ENCODE results near the gene NBEAL2. TPM values are rescaled to one million over a fixed set of nuclear protein-coding genes. Genes with fewer than 3 reads are reported as not detected.

NBEAL2 gene
- total RNA-seq, 2 donors from 2014 or later, result 25.8 to 53.5 TPM

GRCh38 chr3:46994801-46995731 lies 15.6 kb downstream of the NBEAL2 start:
- intact Hi-C loops (cut with DNase I), result loop anchor here (5.0 to 10.0 kb wide), 2 partner anchors 73 to 290 kb away; partner anchors contain the start of gene TMIE
- no peaks in the 10 kb centered on the region for H3K36me3 ChIP-seq

GRCh38 chr3:46995901-46996562 lies 16.6 kb downstream of the NBEAL2 start:
- no peaks in the 10 kb centered on the region for H3K27me3 ChIP-seq (replicated peaks; ENCODE audit: insufficient read depth)
- no peaks in the 10 kb centered on the region for H3K9me3 ChIP-seq
- H3K4me3 ChIP-seq, result no peak overlapping the region
- H3K27ac ChIP-seq, result no peak overlapping the region
- DNase-seq (ENCODE audit: low spot score), result no peak
- intact Hi-C loops (cut with DNase I), result loop anchor here (5.0 to 10.0 kb wide), 2 partner anchors 74 to 291 kb away; partner anchors contain the start of gene TMIE
- no peak for TF ChIP-seq POLR2A (IDR thresholded peaks at IDR 0.05)
- no peak for TF ChIP-seq POLR2AphosphoS5 (IDR thresholded peaks at IDR 0.05)
- TF ChIP-seq CTCF (IDR thresholded peaks at IDR 0.05), result no peak
- no peaks in the 10 kb centered on the region for H3K4me1 ChIP-seq (replicated peaks)
- no peaks in the 10 kb centered on the region for H3K36me3 ChIP-seq
- WGBS, result 85% methylated on average over 22 of the region's 22 CpGs

More at GRCh38 chr3:46994801-46995731, 15.6 kb downstream of the NBEAL2 start:
- H3K4me1 ChIP-seq (replicated peaks), result no peaks in the 10 kb centered on the region
- H3K27ac ChIP-seq, result no peak overlapping the region
- H3K27me3 ChIP-seq (replicated peaks; ENCODE audit: insufficient read depth), result no peaks in the 10 kb centered on the region
- H3K4me3 ChIP-seq, result no peak overlapping the region
- H3K9me3 ChIP-seq, result no peaks in the 10 kb centered on the region
- no peak for TF ChIP-seq POLR2AphosphoS5 (IDR thresholded peaks at IDR 0.05)
- WGBS, result 90% methylated on average over 24 of the region's 29 CpGs
- no peak for DNase-seq (ENCODE audit: low spot score)

GRCh38 chr3:46996689-46997452 lies 17.4 kb downstream of the NBEAL2 start:
- no peaks in the 10 kb centered on the region for H3K4me1 ChIP-seq (replicated peaks)
- H3K9me3 ChIP-seq, result no peaks in the 10 kb centered on the region
- no peaks in the 10 kb centered on the region for H3K36me3 ChIP-seq
- intact Hi-C loops (cut with DNase I), result loop anchor here (5.0 to 10.0 kb wide), 2 partner anchors 75 to 292 kb away; partner anchors contain the start of gene TMIE
- DNase-seq (ENCODE audit: low spot score), result no peak
- H3K27me3 ChIP-seq (replicated peaks; ENCODE audit: insufficient read depth), result no peaks in the 10 kb centered on the region
- no peak overlapping the region for H3K27ac ChIP-seq
- TF ChIP-seq POLR2A (IDR thresholded peaks at IDR 0.05) (no peak), POLR2AphosphoS5 (IDR thresholded peaks at IDR 0.05) (no peak), CTCF (IDR thresholded peaks at IDR 0.05) (no peak)
- WGBS, result 53% methylated on average over 12 of the region's 12 CpGs
- H3K4me3 ChIP-seq, result no peak overlapping the region

GRCh38 chr3:46997453-46998091 lies 18.1 kb downstream of the NBEAL2 start:
- TF ChIP-seq CTCF (IDR thresholded peaks at IDR 0.05), result no peak
- TF ChIP-seq POLR2A (IDR thresholded peaks at IDR 0.05), result no peak
- no peak for TF ChIP-seq POLR2AphosphoS5 (IDR thresholded peaks at IDR 0.05)
- H3K4me1 ChIP-seq (replicated peaks), result no peaks in the 10 kb centered on the region

More at GRCh38 chr3:46997453-46998091, 18.1 kb downstream of the NBEAL2 start:
- H3K27me3 ChIP-seq (replicated peaks; ENCODE audit: insufficient read depth), result no peaks in the 10 kb centered on the region
- 85% methylated on average over 13 of the region's 13 CpGs for WGBS
- DNase-seq (ENCODE audit: low spot score), result no peak
- H3K4me3 ChIP-seq, result no peak overlapping the region
- intact Hi-C loops (cut with DNase I), result loop anchor here (5.0 to 10.0 kb wide), 2 partner anchors 75 to 293 kb away; partner anchors contain the start of gene TMIE
- no peaks in the 10 kb centered on the region for H3K9me3 ChIP-seq
- no peak overlapping the region for H3K27ac ChIP-seq
- H3K36me3 ChIP-seq, result peaks cover 0 to 2% of the 10 kb centered on the region in 2 donors
